ENCODE data around the gene PIMREG.
A peak's percentile ranks its signal among the peaks of the same experiment; 100 is the strongest.

The PIMREG gene

DNA sequence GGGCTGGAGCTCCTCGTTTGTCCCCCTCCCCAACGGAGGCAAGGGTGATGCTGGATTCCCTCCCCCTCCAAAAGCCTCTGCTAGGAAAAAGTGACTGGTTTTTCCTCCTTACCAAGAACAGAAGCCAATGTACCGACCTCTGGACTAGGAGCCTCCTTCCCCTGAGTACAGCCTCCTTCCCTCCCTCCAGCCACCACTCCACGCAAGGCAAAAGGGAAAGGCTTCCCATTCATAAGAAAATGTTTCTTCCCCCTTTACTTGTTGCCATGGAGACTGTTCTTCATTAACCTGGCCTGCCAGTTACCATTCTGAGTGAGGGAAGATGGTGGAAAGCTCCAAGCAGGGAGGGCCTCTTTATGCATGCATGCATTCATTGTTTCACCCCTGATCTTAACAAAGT is 4.3 kb upstream of the PIMREG start:
- no peak for DNase-seq

- no peak for DNase-seq
Measured at GRCh38 chr17:6442775-6443174, 1.5 kb upstream of the PIMREG start.

- no peak for DNase-seq
Measured at GRCh38 chr17:6444571-6445335, 498 bp downstream of the PIMREG start.

- DNase-seq = no peak
Measured at GRCh38 chr17:6446516-6447100, 2.4 kb downstream of the PIMREG start.

DNA sequence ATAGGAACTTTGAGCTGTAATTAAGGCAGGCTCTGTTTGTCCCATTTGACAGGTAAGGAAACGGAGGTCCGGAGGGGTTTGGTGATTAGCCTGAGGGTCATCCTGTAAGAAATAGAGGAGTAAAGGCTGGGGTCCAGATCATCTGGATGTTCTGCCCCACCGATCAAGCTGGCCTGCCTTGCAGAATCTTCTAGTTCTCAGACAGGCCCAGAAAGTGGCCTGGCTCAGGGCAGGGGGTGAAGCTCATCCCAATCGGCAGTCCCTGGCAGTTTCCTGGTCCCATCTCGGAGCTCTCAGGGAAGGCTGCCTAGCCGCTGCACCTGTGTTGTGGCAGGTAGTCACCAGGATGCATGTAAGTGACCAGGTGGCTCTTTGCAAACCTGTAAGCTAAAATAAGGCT is 4.2 kb downstream of the PIMREG start:
- DNase-seq = no peak

GRCh38 chr17:6449307-6449706 is 5.1 kb downstream of the PIMREG start:
- DNase-seq = no peak

DNA sequence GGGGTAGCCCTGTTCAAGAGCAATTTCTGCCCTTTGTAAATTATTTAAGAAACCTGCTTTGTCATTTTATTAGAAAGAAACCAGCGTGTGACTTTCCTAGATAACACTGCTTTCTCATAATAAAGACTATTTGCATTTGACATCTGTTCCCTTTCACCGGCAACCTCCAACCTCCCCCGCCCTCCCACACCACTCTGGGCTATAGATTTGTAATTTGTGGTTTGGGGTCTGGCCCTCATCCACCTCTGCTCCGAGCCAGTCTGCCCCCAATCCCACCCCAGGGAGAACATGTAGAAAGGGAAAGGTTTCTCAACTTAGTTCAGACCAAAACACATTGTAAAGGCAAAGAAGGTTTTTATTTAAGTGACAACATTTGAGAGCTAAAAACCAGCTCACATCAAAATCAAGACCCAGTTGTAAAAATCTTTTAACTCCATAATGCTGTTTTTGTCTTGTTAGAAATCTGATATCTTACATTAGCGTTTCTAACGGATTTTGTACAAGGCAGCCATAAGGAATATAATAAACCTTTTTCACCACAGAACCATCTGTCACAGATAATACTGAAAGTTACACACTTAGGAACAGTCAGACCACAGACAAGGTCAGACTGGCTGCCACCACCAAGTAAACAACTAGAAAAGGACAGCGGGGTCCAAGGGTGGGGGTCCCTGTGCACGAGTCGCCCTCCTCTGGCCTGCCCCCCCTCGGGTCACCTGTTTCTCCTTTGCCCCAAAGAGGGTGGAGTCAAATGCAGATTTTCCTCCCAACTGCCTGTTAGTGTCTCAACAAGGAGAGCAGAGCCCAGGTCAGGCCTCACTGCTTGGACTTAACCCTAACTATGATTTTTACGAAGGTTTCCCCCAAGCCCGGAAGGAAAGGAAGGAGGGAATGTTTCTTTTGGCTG is 6.9 kb downstream of the PIMREG start:
- no peak for DNase-seq

DNA sequence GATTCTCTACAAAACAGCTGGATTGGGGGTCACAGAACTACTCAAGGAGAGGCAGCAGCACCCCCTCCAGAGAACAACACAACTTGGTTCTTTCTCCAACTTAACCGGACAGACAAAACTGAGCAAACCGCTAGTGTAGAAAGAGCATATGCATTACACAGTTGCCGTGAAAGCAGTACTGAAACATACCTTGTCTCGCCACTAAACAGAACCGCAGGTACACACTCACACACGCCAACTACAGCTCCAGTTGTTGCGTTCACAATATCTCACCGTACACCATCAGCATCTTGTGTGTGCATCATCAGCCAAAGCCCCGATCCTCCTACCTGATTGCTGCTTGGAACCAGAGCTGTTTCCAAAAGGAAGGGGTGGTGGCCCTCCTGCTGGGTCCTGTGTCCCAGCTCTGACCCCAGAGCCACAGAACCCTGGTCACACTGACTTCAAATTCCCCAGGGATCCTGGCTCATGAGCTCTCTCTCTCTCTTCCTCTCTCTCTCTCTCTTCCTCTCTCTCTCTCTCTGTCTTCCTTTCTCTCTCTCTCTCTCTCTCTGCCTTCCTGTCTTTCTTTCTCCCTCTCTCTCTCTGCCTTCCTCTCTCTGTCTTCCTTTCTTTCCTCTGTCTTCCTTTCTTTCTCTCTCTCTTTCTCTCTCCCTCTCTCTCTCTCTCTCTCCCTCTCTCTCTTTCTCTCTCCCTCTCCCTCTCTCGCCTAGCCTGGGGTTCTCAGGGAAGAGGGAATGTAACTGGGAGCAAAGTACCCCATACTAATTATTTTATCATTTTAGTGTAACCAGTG is 8.4 kb downstream of the PIMREG start:
- DNase-seq = no peak

- DNase-seq = no peak
Measured at GRCh38 chr17:6453279-6454024, 9.2 kb downstream of the PIMREG start.

- no peak for DNase-seq
Measured at GRCh38 chr17:6454495-6455320, 10.5 kb downstream of the PIMREG start.

- peak; percentile 63 for DNase-seq
Measured at GRCh38 chr17:6455321-6455705, 11.1 kb downstream of the PIMREG start.

DNA sequence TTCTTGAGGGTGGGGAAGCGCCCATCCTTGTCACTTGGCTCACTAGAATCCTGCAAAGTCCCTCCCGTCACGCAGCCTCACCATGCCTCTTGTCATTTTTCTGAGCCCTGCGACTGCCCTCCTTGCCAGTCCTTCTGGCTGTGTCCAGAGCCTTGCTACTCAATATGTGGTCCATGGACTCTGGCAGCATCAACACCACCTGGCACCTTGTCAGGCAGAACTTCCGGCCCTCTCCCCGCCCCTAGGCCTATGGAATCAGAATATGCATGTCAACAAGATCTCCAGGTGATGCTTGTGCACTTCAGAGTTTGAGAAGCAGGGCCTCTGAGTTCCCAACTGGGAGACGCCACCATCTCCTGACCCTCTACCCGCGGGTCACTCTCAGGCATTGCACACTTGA is 12.1 kb downstream of the PIMREG start:
- no peak for DNase-seq

GRCh38 chr17:6456914-6457687 is 12.8 kb downstream of the PIMREG start:
- DNase-seq = no peak

DNA sequence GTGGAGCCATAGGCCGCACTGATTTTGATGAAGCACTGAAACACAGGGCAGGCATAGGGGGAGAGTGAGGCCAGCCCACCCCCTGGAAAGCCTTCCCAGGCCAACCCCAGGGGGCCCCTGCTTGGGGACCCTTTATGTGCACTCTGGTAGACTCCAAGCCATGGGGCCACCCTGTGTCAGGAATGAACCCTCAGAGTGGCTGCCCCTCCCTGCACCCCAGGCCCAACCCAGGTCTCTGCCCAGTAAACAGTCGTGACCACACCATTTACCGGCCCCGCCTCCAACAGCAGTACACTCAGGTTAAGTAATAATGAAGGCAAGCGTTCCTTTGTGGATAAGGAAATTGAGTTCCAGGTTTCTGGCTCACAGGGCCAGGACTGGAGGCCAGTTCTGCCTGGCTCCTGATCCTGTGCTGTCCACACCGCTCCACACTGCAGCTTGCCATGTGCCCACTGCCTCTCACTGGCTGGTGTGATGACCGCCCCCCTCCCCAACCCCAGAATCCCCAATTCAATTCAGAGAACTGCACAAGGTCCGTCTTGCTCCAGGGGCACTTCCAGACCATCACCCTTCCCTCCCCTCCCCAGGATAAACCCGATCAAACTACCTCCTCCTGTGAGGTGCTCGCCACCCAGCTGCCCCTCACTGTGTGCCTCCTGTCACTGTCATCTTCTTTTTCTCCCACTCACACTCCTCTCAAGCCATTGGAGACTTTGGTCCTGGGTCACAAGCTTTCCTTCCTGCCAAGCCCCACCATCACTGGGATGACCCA is 13.6 kb downstream of the PIMREG start:
- DNase-seq = no peak

DNA sequence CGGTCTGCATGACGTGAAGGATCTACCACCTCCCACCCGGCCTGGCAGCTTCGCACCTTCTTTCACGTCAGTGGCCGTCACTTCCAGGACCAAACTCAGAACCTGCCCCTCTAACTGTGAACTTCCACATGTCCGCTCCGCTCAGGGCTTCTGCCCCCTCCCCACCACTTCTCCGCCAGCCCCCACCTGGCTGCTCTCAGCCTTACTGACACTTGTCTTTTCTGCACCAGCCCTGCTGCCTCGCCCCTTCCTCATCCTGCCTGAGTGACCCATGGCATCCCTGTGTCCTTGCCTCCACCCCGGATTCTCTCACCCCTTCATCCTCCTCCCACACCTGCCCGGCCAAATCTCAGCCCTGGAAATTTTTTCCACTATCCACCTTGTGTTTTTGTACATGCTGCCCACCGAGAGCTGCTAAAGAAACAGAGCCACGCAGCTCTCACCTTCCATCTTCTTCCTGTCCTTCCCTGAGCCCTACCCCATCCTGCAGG is 14.2 kb downstream of the PIMREG start:
- DNase-seq = no peak

- DNase-seq = no peak
Measured at GRCh38 chr17:6460531-6461161, 16.4 kb downstream of the PIMREG start.

- no peak for DNase-seq
Measured at GRCh38 chr17:6461246-6461645, 17.0 kb downstream of the PIMREG start.

DNA sequence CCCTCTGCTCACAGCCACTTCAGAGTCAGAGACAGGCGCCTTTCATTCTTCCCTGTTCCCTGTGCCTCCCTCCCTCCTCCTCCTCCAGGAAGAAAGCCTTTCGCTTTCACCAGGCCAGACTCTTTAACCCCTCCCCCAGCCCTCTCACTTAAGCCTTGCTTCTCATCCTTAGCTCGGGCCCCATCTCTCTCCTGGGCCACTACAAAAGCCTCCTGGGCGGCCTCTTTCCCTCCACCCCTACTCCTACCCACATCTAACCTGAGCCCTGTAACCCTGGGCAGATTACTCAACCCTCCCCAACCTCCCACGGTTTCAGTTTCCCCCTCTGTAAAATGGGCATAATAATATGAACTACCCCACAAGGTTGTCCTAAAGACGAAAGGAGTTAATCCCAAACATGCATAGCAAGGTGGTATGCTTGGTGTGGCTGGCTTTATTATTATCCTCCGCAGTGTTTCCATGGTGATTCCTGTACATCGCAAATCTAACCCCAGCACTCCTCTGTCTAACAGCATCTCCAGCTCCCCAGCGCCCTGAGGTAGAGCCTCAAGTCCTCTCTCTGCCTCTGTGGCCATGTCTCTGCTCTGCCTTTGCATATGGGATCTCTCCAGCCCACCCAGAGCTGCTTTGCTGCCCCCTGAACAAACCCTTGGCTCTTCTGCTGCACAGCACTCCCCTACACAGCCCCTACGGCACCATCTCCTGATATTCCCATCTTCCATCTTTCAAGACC is 17.7 kb downstream of the PIMREG start:
- no peak for DNase-seq
